HCT116 (cell line): ENCODE data around the gene KLHDC10. TPM values are rescaled to one million over a fixed set of nuclear protein-coding genes. Genes with fewer than 3 reads are reported as not detected.

Experiments
- ATAC-seq: fragments of 200-7000 bp; cut with Tn5 transposase; 2 replicates; pipeline ENCODE4 v1.9.1; 2020; ENCODE audit warnings: mild to moderate bottlenecking, moderate library complexity
- BruUV-seq: library from RNA; stranded (reverse); fragments of 400-500 nt; replicated peaks from 2 replicates; lab custom pipeline; 2021; lab: Mats Ljungman, UMichigan
- CTCF ChIA-PET: fragments of 300-600 bp; sonication (Branson Sonifier 250); formaldehyde crosslinking; loops from one replicate; lab custom pipeline; 2021; ENCODE audit warnings: antibody characterized with exemption; lab: Charles Lee
- POLR2A ChIA-PET: fragments of 300-600, 350-600 bp; sonication (Branson Sonifier 250); formaldehyde crosslinking; loops from one replicate; lab custom pipeline; 2021; ENCODE audit warnings: antibody characterized with exemption; lab: Charles Lee
- RAD21 ChIA-PET, 2 experiments: fragments of 300-600 bp; sonication (Branson Sonifier 250); formaldehyde crosslinking; loops; one replicate each; lab custom pipeline; 2023; ENCODE audit warnings: low total read pairs in 2 of 2; ENCODE audit not compliant: uncharacterized antibody in 2 of 2, unreplicated experiment in 2 of 2, low non-redundant PET in 1 of 2; lab: Charles Lee
- DNase-seq: peaks from one replicate; pipeline ENCODE4 v3.0.0-alpha.2; 2010; ENCODE audit warnings: low read depth, low spot score
- H2AFZ ChIP-seq: fragments of 200-600 bp; shearing (Covaris generic), sonication (generic); 2 replicates; pipeline ENCODE4 v1.6.1; 2017; ENCODE audit warnings: low read depth, mixed run types, mixed read lengths, antibody characterized with exemption, low read length; ENCODE audit not compliant: poor library complexity, severe bottlenecking
- H3K27ac ChIP-seq: 2 replicates; pipeline ENCODE4 v1.5.1; 2012; ENCODE audit warnings: low read depth, low read length
- H3K27me3 ChIP-seq: fragments of 200-600 bp; sonication (generic); 2 replicates; pipeline ENCODE4 v1.6.1; 2016; ENCODE audit warnings: mixed run types, low read length, mixed read lengths; ENCODE audit not compliant: insufficient read depth
- H3K36me3 ChIP-seq, 2 experiments: fragments of 200-500 bp in 1 of 2; fragments of 200-600 bp in 1 of 2; sonication (Bioruptor generic) in 1 of 2; sonication (generic) in 1 of 2; 2 replicates each; pipeline versions ENCODE4 v1.5.1 to v1.6.1; 2014 to 2016; ENCODE audit warnings: low read length in 2 of 2, inconsistent platforms in 1 of 2, mixed read lengths in 1 of 2, mixed run types in 1 of 2; ENCODE audit not compliant: insufficient read depth in 2 of 2, control insufficient read depth in 1 of 2
- H3K4me1 ChIP-seq, 2 experiments: fragments of 200-600 bp in 1 of 2; sonication (generic) in 1 of 2; 2 replicates each; pipeline versions ENCODE4 v1.5.1 to v1.6.1; 2012 to 2017; ENCODE audit warnings: low read length in 2 of 2, inconsistent platforms in 1 of 2, mild to moderate bottlenecking in 1 of 2, mixed read lengths in 1 of 2, mixed run types in 1 of 2, moderate library complexity in 1 of 2; ENCODE audit not compliant: insufficient read depth in 2 of 2, control insufficient read depth in 1 of 2
- H3K4me2 ChIP-seq: fragments of 200-600 bp; sonication (generic); 2 replicates; pipeline ENCODE4 v1.6.1; 2017; ENCODE audit warnings: mixed run types, low read length, mixed read lengths
- H3K4me3 ChIP-seq, 2 experiments: fragments of 200-600 bp in 1 of 2; sonication (generic) in 1 of 2; replicated peaks in 1 of 2; 2 replicates each; pipeline ENCODE4 v1.5.1; 2011 to 2016; ENCODE audit warnings: low read length in 2 of 2, control low read depth in 1 of 2, low read depth in 1 of 2, mild to moderate bottlenecking in 1 of 2, mixed read lengths in 1 of 2, mixed run types in 1 of 2
- H3K79me2 ChIP-seq: fragments of 200-600 bp; sonication (generic); 2 replicates; pipeline ENCODE4 v1.6.1; 2017; ENCODE audit warnings: mild to moderate bottlenecking, mixed run types, low read length, moderate library complexity, mixed read lengths; ENCODE audit not compliant: insufficient read depth
- H3K9ac ChIP-seq: fragments of 200-600 bp; sonication (generic); 2 replicates; pipeline ENCODE4 v1.6.1; 2016; ENCODE audit warnings: low read length, mixed read lengths
- H3K9me2 ChIP-seq: fragments of 200-600 bp; sonication (generic), shearing (Covaris generic); 2 replicates; pipeline ENCODE4 v1.6.1; 2017; ENCODE audit warnings: mixed run types, mild to moderate bottlenecking, moderate library complexity; ENCODE audit not compliant: insufficient read depth
- H3K9me3 ChIP-seq, 2 experiments: fragments of 200-500 bp in 1 of 2; fragments of 200-600 bp in 1 of 2; sonication (Bioruptor generic) in 1 of 2; sonication (generic) in 1 of 2; 2 replicates each; pipeline ENCODE4 v1.6.1; 2014 to 2017; ENCODE audit warnings: low read length in 2 of 2, mixed read lengths in 2 of 2, inconsistent platforms in 1 of 2, low read depth in 1 of 2, mild to moderate bottlenecking in 1 of 2, mixed run types in 1 of 2, moderate library complexity in 1 of 2; ENCODE audit not compliant: control insufficient read depth in 1 of 2, insufficient read depth in 1 of 2
- H4K20me1 ChIP-seq: fragments of 200-600 bp; sonication (generic), shearing (Covaris generic); 2 replicates; pipeline ENCODE4 v1.6.1; 2017; ENCODE audit warnings: mixed run types, mild to moderate bottlenecking, moderate library complexity; ENCODE audit not compliant: insufficient read depth
- ATF3 ChIP-seq: IDR thresholded peaks from 2 replicates; pipeline ENCODE4 v1.6.1; 2012
- CBX3 ChIP-seq: IDR thresholded peaks from 2 replicates; pipeline ENCODE4 v1.6.1; 2012; ENCODE audit warnings: low read depth
- CTCF ChIP-seq, 3 experiments: fragments of 200-600 bp in 1 of 3; sonication (generic) in 1 of 3; IDR thresholded peaks in 2 of 3; conservative IDR thresholded peaks in 1 of 3; 2 replicates each; pipeline ENCODE4 v1.5.1; 2012 to 2017; ENCODE audit warnings: low read depth in 2 of 3, low read length in 2 of 3, antibody characterized with exemption in 1 of 3, borderline replicate concordance in 1 of 3, control low read depth in 1 of 3, mild to moderate bottlenecking in 1 of 3, mixed read lengths in 1 of 3, mixed run types in 1 of 3, moderate library complexity in 1 of 3; ENCODE audit not compliant: insufficient read depth in 1 of 3
- EGR1 ChIP-seq: IDR thresholded peaks from 2 replicates; pipeline ENCODE4 v1.6.1; 2012; ENCODE audit warnings: low read depth
- EZH2 ChIP-seq: fragments of 200-600 bp; sonication (generic); IDR thresholded peaks from 2 replicates; pipeline ENCODE4 v1.6.1; 2017; ENCODE audit warnings: antibody characterized with exemption, mixed run types
- EZH2phosphoT487 ChIP-seq: fragments of 200-600 bp; IDR thresholded peaks from 2 replicates; pipeline ENCODE4 v1.6.1; 2018; ENCODE audit warnings: antibody characterized with exemption, borderline replicate concordance
- FOSL1 ChIP-seq: IDR thresholded peaks from 2 replicates; pipeline ENCODE4 v1.6.1; 2012; ENCODE audit warnings: low read depth
- JUND ChIP-seq: IDR thresholded peaks from 2 replicates; pipeline ENCODE4 v1.6.1; 2012
- MAX ChIP-seq: IDR thresholded peaks from 2 replicates; pipeline ENCODE4 v1.6.1; 2012
- POLR2AphosphoS5 ChIP-seq: IDR thresholded peaks from 2 replicates; pipeline ENCODE4 v1.6.1; 2011; ENCODE audit warnings: mild to moderate bottlenecking, low read depth, low read length, moderate library complexity
- RAD21 ChIP-seq: IDR thresholded peaks from 2 replicates; pipeline ENCODE4 v1.6.1; 2012; ENCODE audit warnings: low read depth, mild to moderate bottlenecking
- REST ChIP-seq: IDR thresholded peaks from 2 replicates; pipeline ENCODE4 v1.6.1; 2012; ENCODE audit warnings: low read depth
- SIN3A ChIP-seq: IDR thresholded peaks from 2 replicates; pipeline ENCODE4 v1.6.1; 2012; ENCODE audit warnings: low read depth
- SP1 ChIP-seq: IDR thresholded peaks from 2 replicates; pipeline ENCODE4 v1.6.1; 2012; ENCODE audit warnings: low read depth
- SRF ChIP-seq: IDR thresholded peaks from 2 replicates; pipeline ENCODE4 v1.6.1; 2012; ENCODE audit warnings: low read depth
- TCF7L2 ChIP-seq: IDR thresholded peaks from 2 replicates; pipeline ENCODE4 v1.7.0; 2011; ENCODE audit warnings: borderline replicate concordance, inconsistent platforms; ENCODE audit not compliant: insufficient read depth, insufficient read length; ENCODE audit errors: extremely low read depth
- YY1 ChIP-seq: IDR thresholded peaks from 2 replicates; pipeline ENCODE4 v1.6.1; 2011; ENCODE audit warnings: low read length, low read depth, moderate library complexity, mild to moderate bottlenecking; ENCODE audit not compliant: insufficient replicate concordance; ENCODE audit errors: extremely low read depth
- ZBTB33 ChIP-seq: IDR thresholded peaks from 2 replicates; pipeline ENCODE4 v1.6.1; 2011; ENCODE audit warnings: mild to moderate bottlenecking, low read length, moderate library complexity; ENCODE audit not compliant: insufficient replicate concordance; ENCODE audit errors: extremely low read depth
- ZFX ChIP-seq: fragments of 450-650 bp; IDR thresholded peaks from 2 replicates; pipeline ENCODE4 v1.6.1; 2017
- ZNF274 ChIP-seq: fragments of 200-500 bp; sonication (Bioruptor generic); IDR thresholded peaks from 2 replicates; pipeline ENCODE4 v1.6.1; 2014; ENCODE audit warnings: mild to moderate bottlenecking, low read depth, low read length, inconsistent platforms
- intact Hi-C: fragments of 100-400 bp; cut with micrococcal nuclease; formaldehyde crosslinking; loops from 2 replicates; pipeline ENCODE4 v1.10.0; 2022
- total RNA-seq: library from RNA; stranded (reverse); gene quantifications from one replicate; pipeline ENCODE4 v1.2.1, GENCODE V29; 2021; ENCODE audit not compliant: unreplicated experiment

KLHDC10 gene
- total RNA-seq, 1 experiment from 2014 or later: 25.8 TPM

GRCh38 chr7:130162196-130162595 is 91.9 kb downstream of the KLHDC10 start:
- no peak for ATAC-seq
- Histone ChIP-seq H3K4me1 (no peaks in the 10 kb centered on the region), H3K9ac (no peak overlapping the region), H3K27ac (no peak overlapping the region), H3K36me3 (peaks cover 17 to 39% of the 10 kb centered on the region in 2 experiments; a peak in 3 of 4 replicates), H3K9me3 (no peaks in the 10 kb centered on the region), H4K20me1 (no peaks in the 10 kb centered on the region), H3K4me3 (no peak overlapping the region), H3K9me2 (no peaks in the 10 kb centered on the region), H2AFZ (no peak overlapping the region)
- RAD21 ChIA-PET: no interaction called here
- intact Hi-C loops: no loop called here
- TF ChIP-seq JUND: no peak
- TF ChIP-seq CTCF (IDR thresholded peaks at IDR 0.05 in 2 of 3, conservative IDR thresholded peaks at IDR 0.05 in 1 of 3; ENCODE audit: borderline replicate concordance in 1 of 3, insufficient read depth in 1 of 3, low read depth in 2 of 3, low read length in 2 of 3): no peak
- TF ChIP-seq ZBTB33: no peak
- TF ChIP-seq ZNF274: no peak
- no peak for TF ChIP-seq EZH2
- TF ChIP-seq ATF3: no peak
- no peak for TF ChIP-seq SP1
- TF ChIP-seq EZH2phosphoT487: no peak
- TF ChIP-seq RAD21: no peak
- TF ChIP-seq SRF: no peak
- no peak for TF ChIP-seq MAX
- TF ChIP-seq SIN3A: no peak
- no peak for TF ChIP-seq POLR2AphosphoS5
- no peak for TF ChIP-seq ZFX
- no peak for TF ChIP-seq REST
- TF ChIP-seq FOSL1: no peak
- no peak for TF ChIP-seq CBX3
- TF ChIP-seq EGR1: no peak
- TF ChIP-seq TCF7L2: no peak
- TF ChIP-seq YY1: no peak
- TF ChIP-seq, all 23 proteins: peak for 0
- Histone ChIP-seq H3K4me2 (no peak overlapping the region), H3K27me3 (no peaks in the 10 kb centered on the region), H3K79me2 (no peaks in the 10 kb centered on the region)
- POLR2A ChIA-PET: no interaction called here
- BruUV-seq: no TSS peak
- CTCF ChIA-PET: no interaction called here
- DNase-seq: no peak
